SK-N-MC (cell line): ENCODE measurements around the gene RECK.

Experiments
- EZH2 ChIP-seq: fragments of 200-600 bp; sonication (generic); IDR thresholded peaks from one replicate; pipeline ENCODE4 v1.6.1; 2017; ENCODE audit warnings: antibody characterized with exemption
- POLR2AphosphoS5 ChIP-seq: IDR thresholded peaks from 2 replicates; pipeline ENCODE4 v1.6.1; 2012; ENCODE audit warnings: mild to moderate bottlenecking, low read depth, low read length, borderline replicate concordance

GRCh38 chr9:36126016-36126730 is 89.5 kb downstream of the RECK start:
- TF ChIP-seq EZH2 (no peak), POLR2AphosphoS5 (no peak)
